IMR-90 (cell line): Measurements from ENCODE around the gene RPN2. TPM values are rescaled to one million over a fixed set of nuclear protein-coding genes. Genes with fewer than 3 reads are reported as not detected.

Source experiments
- ATAC-seq: fragments of 200-7000 bp; cut with Tn5 transposase; 2 replicates; pipeline ENCODE4 v1.9.1; 2020; ENCODE audit warnings: low read depth, mild to moderate bottlenecking, moderate library complexity
- BruUV-seq: library from RNA; stranded (reverse); fragments of 400-500 nt; replicated peaks from 2 replicates; lab custom pipeline; 2021; lab: Mats Ljungman, UMichigan
- CTCF ChIA-PET: fragments of 300-600 bp; formaldehyde crosslinking; extraction: SDS; loops from one replicate; lab custom pipeline; 2021; ENCODE audit warnings: antibody characterized with exemption; lab: Yijun Ruan, JAX
- POLR2A ChIA-PET: fragments of 300-600 bp; sonication (Branson Sonifier 250); formaldehyde crosslinking; loops from one replicate; lab custom pipeline; 2022; ENCODE audit warnings: antibody characterized with exemption; ENCODE audit not compliant: unreplicated experiment; lab: Charles Lee
- DNase-seq: peaks from one replicate; pipeline ENCODE4 v3.0.0; 2013
- H2AFZ ChIP-seq: replicated peaks from 2 replicates; pipeline ENCODE3; 2013; ENCODE audit warnings: low read length, mild to moderate bottlenecking; ENCODE audit not compliant: poor library complexity
- H2AK5ac ChIP-seq: 2 replicates; pipeline ENCODE4 v1.6.1; 2013; ENCODE audit warnings: low read depth, low read length, inconsistent platforms
- H2AK9ac ChIP-seq: replicated peaks from 2 replicates; pipeline ENCODE3; 2013; ENCODE audit warnings: mild to moderate bottlenecking, low read depth, low read length, moderate library complexity; ENCODE audit not compliant: poor library complexity
- H2BK120ac ChIP-seq: 2 replicates; pipeline ENCODE4 v1.6.1; 2013; ENCODE audit warnings: low read depth, low read length, inconsistent platforms
- H2BK15ac ChIP-seq: 3 replicates; pipeline ENCODE4 v1.6.1; 2013; ENCODE audit warnings: low read depth, low read length, inconsistent platforms
- H2BK20ac ChIP-seq: 2 replicates; pipeline ENCODE4 v1.6.1; 2013; ENCODE audit warnings: low read depth, mild to moderate bottlenecking, inconsistent platforms, low read length, moderate library complexity
- H2BK5ac ChIP-seq: 2 replicates; pipeline ENCODE4 v1.6.1; 2013; ENCODE audit warnings: mild to moderate bottlenecking, low read depth, low read length, inconsistent platforms; ENCODE audit not compliant: poor library complexity, severe bottlenecking
- H3K14ac ChIP-seq: replicated peaks from 2 replicates; pipeline ENCODE4 v1.6.1; 2013; ENCODE audit warnings: low read depth, low read length, inconsistent platforms
- H3K18ac ChIP-seq: 2 replicates; pipeline ENCODE4 v1.6.1; 2013; ENCODE audit warnings: low read depth, low read length, control low read depth
- H3K23ac ChIP-seq: 2 replicates; pipeline ENCODE4 v1.6.1; 2013; ENCODE audit warnings: low read depth, low read length, inconsistent platforms
- H3K27ac ChIP-seq: 2 replicates; pipeline ENCODE4 v1.5.1; 2013; ENCODE audit warnings: mild to moderate bottlenecking, control low read depth, low read length; ENCODE audit not compliant: insufficient read depth
- H3K27me3 ChIP-seq: 2 replicates; pipeline ENCODE4 v1.6.1; 2013; ENCODE audit warnings: low read length; ENCODE audit not compliant: control insufficient read depth, insufficient read depth
- H3K36me3 ChIP-seq: 2 replicates; pipeline ENCODE4 v1.6.1; 2013; ENCODE audit warnings: low read length, mixed read lengths; ENCODE audit not compliant: control insufficient read depth, insufficient read depth
- H3K4ac ChIP-seq: 2 replicates; pipeline ENCODE4 v1.6.1; 2013; ENCODE audit warnings: low read depth, low read length, inconsistent platforms
- H3K4me1 ChIP-seq: 2 replicates; pipeline ENCODE4 v1.6.1; 2013; ENCODE audit warnings: low read length, mixed read lengths; ENCODE audit not compliant: control insufficient read depth, insufficient read depth
- H3K4me2 ChIP-seq: 2 replicates; pipeline ENCODE4 v1.6.1; 2013; ENCODE audit warnings: low read depth, mild to moderate bottlenecking, control low read depth, low read length, moderate library complexity
- H3K4me3 ChIP-seq: 2 replicates; pipeline ENCODE4 v1.5.1; 2013; ENCODE audit warnings: low read depth, mild to moderate bottlenecking, control low read depth, low read length, moderate library complexity; ENCODE audit not compliant: insufficient read depth
- H3K56ac ChIP-seq: 2 replicates; pipeline ENCODE4 v1.6.1; 2013; ENCODE audit warnings: low read length, inconsistent platforms; ENCODE audit not compliant: insufficient read depth; ENCODE audit errors: extremely low read depth
- H3K79me1 ChIP-seq, 2 experiments: 2 replicates each; pipeline ENCODE4 v1.6.1; 2013; ENCODE audit warnings: low read length in 2 of 2, inconsistent platforms in 1 of 2, low read depth in 1 of 2
- H3K9ac ChIP-seq: 2 replicates; pipeline ENCODE4 v1.6.1; 2013; ENCODE audit warnings: low read depth, low read length, control low read depth
- H3K9me1 ChIP-seq: 2 replicates; pipeline ENCODE4 v1.6.1; 2013; ENCODE audit warnings: low read length, inconsistent platforms; ENCODE audit not compliant: insufficient read depth
- H3K9me3 ChIP-seq: 2 replicates; pipeline ENCODE4 v1.6.1; 2013; ENCODE audit warnings: low read length; ENCODE audit not compliant: control insufficient read depth, insufficient read depth
- H4K20me1 ChIP-seq: 2 replicates; pipeline ENCODE4 v1.6.1; 2013; ENCODE audit warnings: low read length, inconsistent platforms; ENCODE audit not compliant: insufficient read depth
- H4K5ac ChIP-seq: 2 replicates; pipeline ENCODE4 v1.6.1; 2013; ENCODE audit warnings: mild to moderate bottlenecking, low read depth, low read length, control low read depth
- H4K8ac ChIP-seq, 2 experiments: 2 replicates each; pipeline ENCODE4 v1.6.1; 2013; ENCODE audit warnings: low read depth in 2 of 2, low read length in 2 of 2, control low read depth in 1 of 2, inconsistent platforms in 1 of 2
- H4K91ac ChIP-seq: 2 replicates; pipeline ENCODE4 v1.6.1; 2013; ENCODE audit warnings: low read depth, low read length, inconsistent platforms; ENCODE audit not compliant: insufficient read depth
- CHD1 ChIP-seq: IDR thresholded peaks from 2 replicates; pipeline ENCODE4 v1.6.1; 2012; ENCODE audit warnings: low read depth, low read length, improper control_type of control experiment
- FOS ChIP-seq: fragments of 150-350 bp; IDR thresholded peaks from 2 replicates; pipeline ENCODE4 v1.6.1; 2016; ENCODE audit warnings: low read depth, low read length
- WGBS, 2 experiments: methylation state at CpG; one replicate each; pipeline versions ENCODE4 v1.1.5 to v1.1.7; 2013; ENCODE audit warnings: missing lambda C conversion rate in 2 of 2; ENCODE audit not compliant: insufficient read length in 1 of 2; ENCODE audit errors: extremely low coverage in 2 of 2; 5-methylcytosine and 5-hydroxymethylcytosine counted together
- dilution Hi-C: fragments of 300-500 bp; cut with HindIII; formaldehyde crosslinking; loops from one replicate; pipeline ENCODE4 v1.14.3; 2018; ENCODE audit warnings: low sequenced_read_pairs; ENCODE audit not compliant: unreplicated experiment
- in situ Hi-C: fragments of 300-500 bp; cut with MboI; formaldehyde crosslinking; loops from 3 replicates; pipeline ENCODE4 v1.14.3; 2019; ENCODE audit warnings: low sequenced_read_pairs, inconsistent platforms, mixed read lengths
- intact Hi-C: fragments of 100-400 bp; cut with micrococcal nuclease; formaldehyde crosslinking; loops from 2 replicates; pipeline ENCODE4 v1.10.0; 2022
- polyA plus RNA-seq, 3 experiments: library from polyadenylated mRNA; depleted of rRNA; stranded (reverse); fragments of >200 nt; gene quantifications; 2 replicates each; pipeline ENCODE4 v1.2.3, GENCODE V29; 2012; ENCODE audit warnings: low replicate concordance in 1 of 3
- total RNA-seq: library from RNA; depleted of rRNA; stranded (reverse); fragments of >200 nt; gene quantifications from 2 replicates; pipeline ENCODE4 v1.2.3, GENCODE V29; 2012

Gene RPN2
- total and polyA plus RNA-seq, 2 of the 4 experiments (the other 2 are of a cell fraction) = 305 to 481 TPM

- intact Hi-C loops = no loop called here
- Histone ChIP-seq H3K18ac (no peak overlapping the region), H4K8ac (no peak overlapping the region), H3K4me3 (no peak overlapping the region), H3K4me1 (no peaks in the 10 kb centered on the region), H4K91ac (no peak overlapping the region), H2AFZ (no peak overlapping the region), H3K14ac (no peak overlapping the region), H3K56ac (no peak overlapping the region), H3K4ac (no peak overlapping the region), H3K9ac (no peak overlapping the region), H2BK120ac (no peak overlapping the region), H3K23ac (no peak overlapping the region), H3K9me3 (no peaks in the 10 kb centered on the region), H4K20me1 (no peaks in the 10 kb centered on the region), H2AK9ac (no peak overlapping the region), H4K5ac (no peak overlapping the region), H3K27ac (no peak overlapping the region), H2BK15ac (no peak overlapping the region), H3K27me3 (no peaks in the 10 kb centered on the region), H2AK5ac (no peak overlapping the region), H3K36me3 (no peaks in the 10 kb centered on the region), H3K4me2 (no peak overlapping the region), H2BK5ac (no peak overlapping the region), H3K79me1 (no peaks in the 10 kb centered on the region), H3K9me1 (no peaks in the 10 kb centered on the region), H2BK20ac (no peak overlapping the region)
- POLR2A ChIA-PET = no interaction called here
- BruUV-seq = no TSS peak
- ATAC-seq (no peak), DNase-seq (no peak)
- no peak for TF ChIP-seq FOS
- TF ChIP-seq CHD1 = no peak
- in situ Hi-C loops = no loop called here
- dilution Hi-C loops = no loop called here
- WGBS, 2 experiments = no CpG with 5 or more reads among the region's 5 CpGs
- CTCF ChIA-PET = interaction anchor here (1.1 kb wide), 2 partner anchors 11 to 17 kb away, joined by 3 to 4 read pairs; no protein-coding TSS in a partner anchor
Measured at GRCh38 chr20:37166867-37167266, 12.3 kb upstream of the RPN2 start.
